GM12875 (cell line): ENCODE measurements around the gene SLC7A5.
A peak's percentile ranks its signal among the peaks of the same experiment; 100 is the strongest.

Source experiments
- H3K4me3 ChIP-seq: one replicate; pipeline ENCODE4 v1.5.1; 2011; ENCODE audit warnings: low read depth, low read length, control low read depth
- TF ChIP-seq, protein P1 (sequence below): IDR thresholded peaks from 2 replicates; pipeline ENCODE4 v1.5.1; 2011; ENCODE audit warnings: low read depth, mild to moderate bottlenecking, control low read depth, inconsistent platforms, low read length, moderate library complexity, borderline replicate concordance; ENCODE audit not compliant: insufficient read depth

Gene SLC7A5

DNA sequence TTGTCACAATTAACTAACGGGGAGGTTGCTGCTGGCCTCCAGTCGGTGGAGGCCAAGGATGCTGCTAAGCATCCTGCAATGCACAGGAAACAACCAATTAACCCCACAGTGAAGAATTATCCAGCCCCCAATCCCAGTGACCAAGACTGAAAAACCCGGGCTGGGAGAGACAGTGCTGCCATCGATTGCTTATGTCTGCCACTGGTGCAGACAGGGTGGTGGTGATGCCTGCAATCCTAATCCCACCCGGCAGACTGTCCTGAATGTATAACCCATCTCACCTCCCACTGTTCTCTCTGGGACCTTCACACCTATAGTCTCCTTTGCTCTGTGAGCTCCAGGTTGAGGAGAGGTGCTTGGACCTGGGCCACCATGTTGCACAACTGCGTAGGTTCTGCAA, 61.2 kb downstream of the SLC7A5 start:
- no peak overlapping the region for H3K4me3 ChIP-seq
- TF ChIP-seq, protein P1, sequence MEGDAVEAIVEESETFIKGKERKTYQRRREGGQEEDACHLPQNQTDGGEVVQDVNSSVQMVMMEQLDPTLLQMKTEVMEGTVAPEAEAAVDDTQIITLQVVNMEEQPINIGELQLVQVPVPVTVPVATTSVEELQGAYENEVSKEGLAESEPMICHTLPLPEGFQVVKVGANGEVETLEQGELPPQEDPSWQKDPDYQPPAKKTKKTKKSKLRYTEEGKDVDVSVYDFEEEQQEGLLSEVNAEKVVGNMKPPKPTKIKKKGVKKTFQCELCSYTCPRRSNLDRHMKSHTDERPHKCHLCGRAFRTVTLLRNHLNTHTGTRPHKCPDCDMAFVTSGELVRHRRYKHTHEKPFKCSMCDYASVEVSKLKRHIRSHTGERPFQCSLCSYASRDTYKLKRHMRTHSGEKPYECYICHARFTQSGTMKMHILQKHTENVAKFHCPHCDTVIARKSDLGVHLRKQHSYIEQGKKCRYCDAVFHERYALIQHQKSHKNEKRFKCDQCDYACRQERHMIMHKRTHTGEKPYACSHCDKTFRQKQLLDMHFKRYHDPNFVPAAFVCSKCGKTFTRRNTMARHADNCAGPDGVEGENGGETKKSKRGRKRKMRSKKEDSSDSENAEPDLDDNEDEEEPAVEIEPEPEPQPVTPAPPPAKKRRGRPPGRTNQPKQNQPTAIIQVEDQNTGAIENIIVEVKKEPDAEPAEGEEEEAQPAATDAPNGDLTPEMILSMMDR: no peak

DNA sequence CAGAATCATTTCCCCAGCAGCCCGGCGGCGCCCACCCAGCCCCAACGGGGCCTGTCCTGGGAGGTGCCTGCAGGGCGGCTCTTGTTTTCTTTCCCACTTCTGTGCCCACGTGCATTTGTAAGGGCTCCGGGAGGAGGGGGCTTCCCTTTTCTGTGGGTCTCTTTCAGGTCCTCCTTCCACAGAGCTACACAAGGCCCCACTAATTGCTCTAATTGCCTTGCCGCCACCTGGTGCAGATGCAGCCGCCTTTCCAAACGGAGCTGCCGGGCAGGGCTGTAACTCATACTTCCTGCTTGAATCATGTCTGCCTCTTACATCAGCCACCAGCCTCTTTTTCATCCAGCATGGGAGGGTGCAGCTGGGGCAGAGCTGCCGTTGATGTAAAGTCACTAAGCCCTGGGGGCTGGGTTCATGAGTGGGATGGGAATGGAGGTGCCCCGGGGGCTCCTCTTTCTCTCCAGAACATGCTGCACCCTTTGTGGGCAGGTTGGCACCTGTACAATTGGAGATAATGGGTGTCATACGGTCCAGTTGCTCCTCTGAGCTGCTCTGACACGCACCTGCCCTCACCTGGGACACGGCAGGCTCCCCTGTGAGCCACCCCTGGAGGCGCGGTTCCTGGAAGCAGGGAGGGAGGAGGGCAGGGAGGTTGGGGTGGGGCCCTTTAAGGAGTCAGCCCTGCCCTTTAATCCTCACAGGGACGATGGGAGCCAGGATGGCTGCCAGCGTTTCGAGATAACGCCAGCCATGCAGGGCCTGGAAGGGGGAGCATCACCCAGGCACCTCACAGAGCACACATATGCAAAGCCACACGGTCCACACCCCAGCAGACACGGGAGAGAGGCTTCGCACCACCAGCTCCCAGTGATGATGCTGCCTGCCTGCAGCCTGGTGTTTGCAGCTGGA, 62.4 kb downstream of the SLC7A5 start:
- H3K4me3 ChIP-seq: peak overlapping the region; percentile 3

DNA sequence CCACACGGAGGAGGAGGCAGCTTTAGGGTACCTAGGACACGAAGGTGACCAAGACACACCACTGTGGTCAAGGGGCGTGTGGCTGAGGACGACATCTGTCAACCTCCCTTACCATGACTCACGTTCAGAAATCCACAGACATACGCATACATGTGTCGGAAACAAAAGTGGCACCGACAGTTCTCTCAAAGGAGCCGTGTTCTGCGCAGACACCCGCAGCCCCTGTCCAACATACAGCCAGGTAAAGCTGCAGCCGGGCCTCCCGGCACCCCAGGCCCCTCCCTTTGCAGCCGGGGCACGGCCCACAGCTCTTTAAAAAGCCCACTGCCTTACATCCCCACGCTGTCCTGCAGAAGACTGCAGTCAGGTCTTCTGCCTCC, 63.1 kb downstream of the SLC7A5 start:
- peak overlapping the region; percentile 3 for H3K4me3 ChIP-seq
- TF ChIP-seq, protein P1: no peak

More for the DNA sequence above, 62.4 kb downstream of the SLC7A5 start:
- TF ChIP-seq, protein P1: no peak

DNA sequence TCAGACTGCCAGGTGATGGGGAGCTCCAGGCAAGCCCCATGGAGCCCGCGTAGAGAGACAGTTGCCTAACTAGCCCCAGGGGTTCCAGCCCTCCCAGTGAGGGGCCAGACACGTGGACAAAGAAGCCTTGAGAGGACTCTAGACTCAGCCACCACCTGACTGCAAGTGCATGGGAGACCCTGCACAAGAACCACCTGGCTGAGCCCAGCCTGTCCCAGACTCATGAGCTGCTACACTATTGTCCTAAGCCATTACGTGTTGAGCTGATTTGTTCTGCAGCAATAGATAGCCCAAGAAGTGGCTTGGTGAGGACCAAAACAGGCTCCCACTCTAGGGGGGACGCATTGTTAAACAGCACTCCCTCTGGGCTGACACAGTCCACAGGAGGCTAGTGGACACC, 65.9 kb downstream of the SLC7A5 start:
- H3K4me3 ChIP-seq: no peak overlapping the region
- TF ChIP-seq, protein P1: no peak

DNA sequence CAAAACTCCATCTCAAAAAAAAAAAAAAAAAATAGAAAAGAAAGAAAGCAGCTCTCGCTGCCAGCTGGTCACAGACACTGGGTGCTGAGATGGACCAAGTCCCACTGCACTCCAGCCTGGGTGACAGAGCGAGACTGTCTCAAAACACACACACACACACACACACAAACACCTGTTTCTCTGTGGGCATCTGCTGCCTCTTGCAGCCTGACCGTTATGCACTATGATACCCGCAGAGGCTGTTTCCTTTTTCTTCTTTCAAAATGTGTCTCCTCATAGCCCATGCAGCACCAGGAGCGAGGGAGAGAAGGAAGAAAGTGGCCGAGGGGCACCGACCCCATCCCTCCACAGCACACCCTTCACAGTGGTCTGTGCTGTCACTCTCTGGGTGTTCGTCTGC, 66.6 kb downstream of the SLC7A5 start:
- H3K4me3 ChIP-seq: no peak overlapping the region
- TF ChIP-seq, protein P1: no peak

GRCh38 chr16:87801679-87802259, 67.5 kb downstream of the SLC7A5 start:
- H3K4me3 ChIP-seq: no peak overlapping the region
- TF ChIP-seq, protein P1: no peak

GRCh38 chr16:87800497-87800896, 68.8 kb downstream of the SLC7A5 start:
- H3K4me3 ChIP-seq: no peak overlapping the region
- TF ChIP-seq, protein P1: no peak
